Globus pallidus (tissue), 1 donor: Measurements from ENCODE around the gene TCHP.
"Not testable (repeated sequence)": the region's sequence is repeated elsewhere in the genome, so short reads cannot be mapped to it uniquely, and the experiment has no call there.

ENCODE experiments used
- DNase-seq: peaks from one replicate; pipeline ENCODE4 v3.0.0-alpha.2; 2015; ENCODE audit warnings: low spot score

Gene TCHP

GRCh38 chr12:109910254-109910968 is 10.3 kb downstream of the TCHP start:
- DNase-seq, result no peak

- no peak for DNase-seq
These were observed 10.9 kb downstream of the TCHP start for GRCh38 chr12:109910969-109911348.

- DNase-seq, result no peak
These were observed 12.8 kb downstream of the TCHP start for GRCh38 chr12:109912855-109913321.

- DNase-seq, result no peak
These were observed 14.4 kb downstream of the TCHP start for GRCh38 chr12:109914461-109914860.

GRCh38 chr12:109915171-109916040 is 15.3 kb downstream of the TCHP start:
- DNase-seq, result no peak

- no peak for DNase-seq
These were observed 16.0 kb downstream of the TCHP start for GRCh38 chr12:109916045-109916444.

- DNase-seq, result no peak
These were observed 19.4 kb downstream of the TCHP start for GRCh38 chr12:109919456-109919855.

GRCh38 chr12:109920261-109920780 is 20.2 kb downstream of the TCHP start:
- DNase-seq, result no peak

- DNase-seq, result no peak
These were observed 21.9 kb downstream of the TCHP start for GRCh38 chr12:109921982-109922381.

- no peak for DNase-seq
These were observed 23.0 kb downstream of the TCHP start for GRCh38 chr12:109923038-109923437.

- DNase-seq, result no peak
These were observed 23.6 kb downstream of the TCHP start for GRCh38 chr12:109923481-109924245.

GRCh38 chr12:109925185-109925840 is 25.2 kb downstream of the TCHP start:
- DNase-seq, result no peak

GRCh38 chr12:109926016-109926415 is 25.9 kb downstream of the TCHP start:
- DNase-seq, result no peak

- no peak for DNase-seq
These were observed 26.6 kb downstream of the TCHP start for GRCh38 chr12:109926488-109927210.

- DNase-seq, result no peak
These were observed 27.5 kb downstream of the TCHP start for GRCh38 chr12:109927622-109928021.

- DNase-seq, result no peak
These were observed 28.1 kb downstream of the TCHP start for GRCh38 chr12:109928058-109928656.

- not testable (repeated sequence) for DNase-seq
These were observed 29.3 kb downstream of the TCHP start for GRCh38 chr12:109929326-109929725.

- no peak for DNase-seq
These were observed 30.1 kb downstream of the TCHP start for GRCh38 chr12:109930028-109930800.

- DNase-seq, result no peak
These were observed 31.1 kb downstream of the TCHP start for GRCh38 chr12:109931143-109931542.
